Measurements from ENCODE around the gene PRKAR1B. TPM values are rescaled to one million over a fixed set of nuclear protein-coding genes. Genes with fewer than 3 reads are reported as not detected.

Gene PRKAR1B
- polyA plus RNA-seq, 6 donors from 2014 or later = 2.9 to 5.9 (median 4.2) TPM

DNA sequence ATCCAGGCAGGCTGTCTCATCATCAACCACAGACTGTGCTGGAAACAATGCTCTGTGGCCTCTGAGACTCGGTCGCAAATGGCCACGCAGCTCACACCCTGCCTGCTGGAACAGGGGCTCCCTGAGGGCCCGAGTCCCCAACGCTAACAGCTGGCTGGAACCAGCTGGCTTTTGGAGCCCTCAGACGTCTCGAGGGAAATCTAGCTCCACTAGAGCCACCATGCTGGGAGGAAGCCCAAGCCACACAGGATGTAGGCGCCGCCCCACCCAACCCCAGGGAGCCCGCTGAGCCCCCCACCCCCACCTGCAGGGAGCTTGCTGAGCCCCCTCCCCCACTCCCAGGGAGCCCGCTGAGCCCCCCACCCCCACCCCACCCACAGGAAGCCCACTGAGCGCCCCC lies 186.1 kb downstream of the PRKAR1B start:
- Mint-ChIP-seq H3K36me3 (no peaks in the 10 kb centered on the region), H3K27ac (no peak overlapping the region), H3K4me3 (no peak overlapping the region), H3K4me1 (peaks cover 0 to 6% (median 3%) of the 10 kb centered on the region in 3 donors), H3K27me3 (peaks cover 0 to 8% (median 0%) of the 10 kb centered on the region in 3 donors), H3K9me3 (peaks cover 0 to 10% (median 7%) of the 10 kb centered on the region in 7 donors)
- no peak for ATAC-seq (ENCODE audit: low read depth in 2 of 2)
- no peak for DNase-seq

DNA sequence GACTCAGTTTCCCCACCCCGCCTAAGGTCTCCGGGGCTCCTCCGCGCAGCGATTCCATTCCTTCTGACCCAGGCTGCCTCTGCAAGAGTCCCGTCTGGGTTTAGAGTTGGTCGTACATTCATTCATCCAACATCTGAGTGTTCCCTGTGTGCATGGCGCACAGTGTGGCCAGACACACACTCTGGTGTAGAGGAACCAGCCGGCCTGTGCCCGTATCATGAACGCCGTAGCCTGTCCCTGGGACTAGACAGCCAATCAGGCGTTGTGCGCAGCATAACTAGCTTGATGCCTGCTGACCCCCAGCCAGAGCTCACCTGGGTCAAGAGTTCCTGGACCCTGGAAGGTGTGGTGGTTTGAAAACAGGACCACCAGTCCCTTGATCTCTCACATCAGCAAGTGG lies 186.5 kb downstream of the PRKAR1B start:
- H3K4me1 Mint-ChIP-seq = peaks cover 0 to 6% (median 3%) of the 10 kb centered on the region in 3 donors
- peaks cover 0 to 10% (median 6%) of the 10 kb centered on the region in 7 donors for H3K9me3 Mint-ChIP-seq
- ATAC-seq (ENCODE audit: low read depth in 2 of 2) (no peak), DNase-seq (no peak)
- H3K27me3 Mint-ChIP-seq = peaks cover 0 to 8% (median 0%) of the 10 kb centered on the region in 3 donors
- no peak overlapping the region for H3K27ac Mint-ChIP-seq
- H3K4me3 Mint-ChIP-seq = no peak overlapping the region
- no peaks in the 10 kb centered on the region for H3K36me3 Mint-ChIP-seq

DNA sequence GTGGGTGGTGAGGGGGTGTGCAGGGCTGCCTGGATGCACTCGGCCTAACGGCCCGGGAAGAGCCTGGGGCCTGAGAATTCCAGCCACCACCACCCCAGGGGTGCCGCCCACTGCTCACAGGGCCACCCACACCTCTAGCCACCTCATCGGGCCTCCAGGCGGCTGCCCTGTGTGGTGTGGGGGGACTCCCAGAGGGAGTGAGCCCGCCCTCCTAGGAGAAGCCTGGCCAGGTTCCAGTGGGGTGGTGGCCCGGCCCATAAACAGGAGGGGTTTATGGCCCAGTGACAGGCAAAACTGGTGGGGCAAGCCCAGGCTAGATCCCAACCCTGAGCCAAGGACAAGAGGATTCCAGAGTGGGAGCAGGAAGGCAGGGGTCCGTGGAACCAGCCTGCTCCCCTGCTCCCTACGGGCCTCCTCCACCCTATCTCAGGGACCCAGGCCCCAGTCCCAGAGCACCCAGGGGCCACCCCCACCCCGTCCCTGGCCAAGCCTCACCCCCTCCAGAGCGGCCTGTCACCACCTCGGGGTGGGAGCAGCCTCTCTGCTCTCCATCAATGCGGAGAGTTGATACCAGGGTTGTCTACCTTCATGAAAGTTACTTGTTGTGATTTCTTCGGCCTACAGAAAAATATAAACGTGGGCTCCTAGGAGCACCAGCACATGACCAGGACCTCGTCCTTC lies 187.2 kb downstream of the PRKAR1B start:
- Mint-ChIP-seq H3K4me3 (no peak overlapping the region), H3K4me1 (peaks cover 0 to 6% (median 3%) of the 10 kb centered on the region in 3 donors), H3K9me3 (peaks cover 0 to 10% (median 0%) of the 10 kb centered on the region in 7 donors), H3K27me3 (peaks cover 0 to 14% (median 4%) of the 10 kb centered on the region in 3 donors), H3K27ac (no peak overlapping the region), H3K36me3 (no peaks in the 10 kb centered on the region)
- DNase-seq (no peak), ATAC-seq (ENCODE audit: low read depth in 2 of 2) (no peak)

DNA sequence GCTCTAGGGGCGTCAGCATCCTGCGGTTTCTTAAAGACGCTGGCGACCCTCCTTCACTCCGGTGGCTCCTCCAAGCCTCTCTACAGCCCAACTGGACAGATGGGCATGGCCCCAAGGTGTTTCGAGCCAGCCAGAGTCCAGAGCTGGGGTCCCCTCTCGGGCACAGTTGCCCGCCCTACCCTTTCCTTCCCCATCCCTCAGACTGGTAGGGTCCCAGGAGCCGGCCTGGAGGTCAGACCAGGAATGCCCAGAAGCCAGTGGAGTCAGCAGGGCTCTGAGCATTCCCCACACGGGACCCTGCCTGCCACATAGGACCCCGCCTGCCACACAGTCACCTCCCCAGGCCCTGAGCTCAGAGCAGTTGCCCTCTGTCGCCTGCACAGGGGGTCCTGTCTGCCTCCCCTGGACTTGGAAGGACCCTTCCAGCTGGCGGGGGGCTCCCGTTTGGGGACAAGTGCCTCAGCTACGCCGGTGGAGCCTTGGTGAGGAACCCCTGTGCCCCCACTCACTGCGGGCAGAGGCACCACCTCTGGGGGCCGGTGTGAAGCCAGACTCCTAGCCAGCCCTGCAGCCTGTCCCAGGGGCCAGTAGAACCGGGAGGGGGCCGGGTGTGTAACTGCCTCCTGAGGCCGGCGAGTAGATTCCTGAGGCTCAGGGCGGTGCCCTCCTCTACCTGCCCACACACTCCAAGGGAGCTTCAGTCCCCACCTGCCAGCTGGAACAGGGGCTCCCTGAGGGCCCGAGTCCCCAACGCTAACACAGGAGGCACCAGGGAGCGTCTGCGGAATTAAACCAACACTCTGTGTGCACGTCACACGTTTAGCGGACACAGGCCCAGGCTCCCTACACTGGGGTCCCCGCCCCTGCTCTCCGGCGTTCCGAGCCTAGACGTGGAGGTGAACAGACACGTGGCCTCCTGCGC lies 188.1 kb downstream of the PRKAR1B start:
- DNase-seq = no peak
- no peaks in the 10 kb centered on the region for H3K36me3 Mint-ChIP-seq

DNA sequence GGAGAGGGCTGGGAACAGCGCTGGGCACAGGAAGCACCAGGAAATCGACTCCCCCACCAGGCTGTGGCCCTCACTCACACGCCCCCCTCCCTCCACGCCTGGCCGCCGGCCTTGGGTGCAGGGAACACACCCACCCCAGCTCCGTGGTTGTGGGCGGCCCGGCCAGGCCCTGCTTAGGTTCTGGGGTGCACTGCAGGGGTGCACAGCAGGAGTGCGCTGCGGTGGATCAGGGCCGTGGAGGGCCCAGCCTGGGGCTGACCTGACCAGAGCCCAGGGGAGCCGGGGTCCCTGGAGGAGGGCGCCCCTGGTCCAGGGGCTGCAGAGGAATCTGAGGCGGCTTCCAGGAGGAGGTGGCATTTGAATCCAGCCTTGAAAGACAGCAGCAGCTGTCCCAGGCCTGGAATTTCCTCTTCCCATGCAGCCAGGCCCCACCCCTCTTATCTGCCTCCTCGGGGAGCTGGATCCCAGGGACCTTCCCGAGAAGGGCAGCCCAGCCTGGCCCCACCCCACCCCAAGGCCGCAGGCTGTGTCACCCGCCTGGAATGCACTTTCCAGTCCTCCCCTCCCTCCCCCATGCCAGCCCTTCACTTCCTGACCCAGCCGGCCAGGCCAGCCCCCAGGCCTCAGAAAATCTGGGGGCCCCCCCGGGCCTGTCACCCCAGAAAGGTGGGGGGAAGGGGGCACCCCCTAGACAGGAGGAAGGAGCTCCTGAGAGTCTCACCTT lies 189.0 kb downstream of the PRKAR1B start:
- Mint-ChIP-seq H3K27me3 (peaks cover 0 to 24% (median 14%) of the 10 kb centered on the region in 3 donors), H3K36me3 (no peaks in the 10 kb centered on the region), H3K27ac (peak overlapping the region in 1 of 6 donors; percentile 27), H3K4me1 (peaks cover 0 to 6% (median 3%) of the 10 kb centered on the region in 3 donors), H3K9me3 (peaks cover 0 to 10% (median 0%) of the 10 kb centered on the region in 7 donors), H3K4me3 (no peak overlapping the region)
- DNase-seq = no peak
- ATAC-seq (ENCODE audit: low read depth in 2 of 2) = no peak

More for the DNA sequence above, 188.1 kb downstream of the PRKAR1B start:
- peaks cover 0 to 10% (median 0%) of the 10 kb centered on the region in 7 donors for H3K9me3 Mint-ChIP-seq
- ATAC-seq (ENCODE audit: low read depth in 2 of 2) = no peak
- peaks cover 0 to 20% (median 8%) of the 10 kb centered on the region in 3 donors for H3K27me3 Mint-ChIP-seq
- H3K4me3 Mint-ChIP-seq = no peak overlapping the region
- H3K4me1 Mint-ChIP-seq = peaks cover 0 to 6% (median 3%) of the 10 kb centered on the region in 3 donors
- peak overlapping the region in 1 of 6 donors; percentile 28 for H3K27ac Mint-ChIP-seq

DNA sequence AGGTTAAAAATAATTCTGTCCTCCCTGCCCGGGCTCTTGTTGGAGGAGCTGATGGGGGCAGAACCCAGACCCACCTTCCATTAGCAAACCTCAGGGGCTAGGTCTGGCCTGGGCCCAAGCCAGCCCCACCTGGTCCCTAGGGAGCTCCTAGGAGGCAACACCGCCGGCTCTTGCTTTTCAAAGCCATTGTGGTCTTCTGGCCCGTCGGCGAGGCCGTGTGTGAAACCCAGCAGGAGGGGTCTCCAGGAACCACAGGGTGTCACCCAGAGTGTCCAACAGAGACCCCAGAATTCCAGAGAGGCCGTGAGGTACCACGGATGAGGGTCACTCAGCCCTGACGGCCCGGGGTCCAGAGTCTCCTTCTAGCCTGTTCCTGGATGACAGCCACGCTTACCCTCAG lies 190.8 kb downstream of the PRKAR1B start:
- H3K4me3 Mint-ChIP-seq = no peak overlapping the region
- DNase-seq (no peak), ATAC-seq (ENCODE audit: low read depth in 2 of 2) (no peak)
- no peak overlapping the region for H3K27ac Mint-ChIP-seq
- H3K9me3 Mint-ChIP-seq = peaks cover 0 to 4% (median 0%) of the 10 kb centered on the region in 7 donors
- peaks cover 5 to 15% (median 7%) of the 10 kb centered on the region in 3 donors for H3K4me1 Mint-ChIP-seq
- peaks cover 0 to 16% (median 14%) of the 10 kb centered on the region in 3 donors for H3K27me3 Mint-ChIP-seq
- H3K36me3 Mint-ChIP-seq = no peaks in the 10 kb centered on the region

DNA sequence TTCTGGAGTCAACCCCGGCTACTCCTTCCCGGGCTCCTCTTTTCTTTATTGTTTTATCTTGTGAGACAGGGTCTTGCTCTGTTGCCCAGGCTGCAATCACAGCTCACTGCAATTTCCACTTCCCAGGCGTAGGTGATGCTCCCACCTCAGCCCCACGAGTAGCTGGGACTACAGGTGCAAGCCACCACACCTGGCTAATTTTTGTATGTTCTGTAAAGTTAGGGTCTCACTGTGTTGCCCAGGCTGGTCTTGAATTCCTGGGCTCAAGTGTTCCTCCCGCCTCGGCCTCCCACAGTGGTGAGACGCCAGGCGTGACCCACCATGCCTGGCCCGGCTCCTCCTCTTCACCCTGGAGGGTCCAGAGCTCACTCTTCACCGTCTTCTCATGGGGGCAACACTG lies 192.1 kb downstream of the PRKAR1B start:
- Mint-ChIP-seq H3K4me3 (no peak overlapping the region), H3K27me3 (peaks cover 0 to 21% (median 14%) of the 10 kb centered on the region in 3 donors), H3K27ac (peak overlapping the region in 1 of 6 donors; percentile 47), H3K36me3 (no peaks in the 10 kb centered on the region), H3K4me1 (peaks cover 7 to 14% (median 8%) of the 10 kb centered on the region in 3 donors), H3K9me3 (no peaks in the 10 kb centered on the region)
- ATAC-seq (ENCODE audit: low read depth in 2 of 2) = no peak
- no peak for DNase-seq

DNA sequence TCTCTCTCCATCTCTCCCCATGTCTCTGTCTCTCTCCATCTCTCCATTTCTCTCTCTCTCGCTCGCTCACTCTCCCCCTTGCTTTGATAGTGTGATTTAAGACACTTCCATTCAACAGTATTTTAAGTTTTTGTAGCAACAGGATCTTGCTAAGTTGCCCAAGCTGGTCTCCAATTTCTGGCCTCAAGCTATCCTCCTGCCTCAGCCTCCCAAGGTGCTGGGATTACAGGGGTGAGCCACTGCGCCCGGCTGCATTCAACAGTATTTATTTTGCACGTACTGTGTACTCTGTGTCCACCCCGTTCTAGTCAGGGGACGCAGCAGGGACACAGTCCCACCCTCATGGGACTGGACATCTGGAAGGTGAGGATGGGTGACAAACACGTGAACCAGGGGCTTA lies 193.0 kb downstream of the PRKAR1B start:
- Mint-ChIP-seq H3K36me3 (no peaks in the 10 kb centered on the region), H3K4me1 (peaks cover 7 to 14% (median 8%) of the 10 kb centered on the region in 3 donors), H3K27ac (no peak overlapping the region), H3K27me3 (peaks cover 0 to 22% (median 14%) of the 10 kb centered on the region in 3 donors), H3K4me3 (no peak overlapping the region), H3K9me3 (no peaks in the 10 kb centered on the region)
- ATAC-seq (ENCODE audit: low read depth in 2 of 2) (no peak), DNase-seq (no peak)

DNA sequence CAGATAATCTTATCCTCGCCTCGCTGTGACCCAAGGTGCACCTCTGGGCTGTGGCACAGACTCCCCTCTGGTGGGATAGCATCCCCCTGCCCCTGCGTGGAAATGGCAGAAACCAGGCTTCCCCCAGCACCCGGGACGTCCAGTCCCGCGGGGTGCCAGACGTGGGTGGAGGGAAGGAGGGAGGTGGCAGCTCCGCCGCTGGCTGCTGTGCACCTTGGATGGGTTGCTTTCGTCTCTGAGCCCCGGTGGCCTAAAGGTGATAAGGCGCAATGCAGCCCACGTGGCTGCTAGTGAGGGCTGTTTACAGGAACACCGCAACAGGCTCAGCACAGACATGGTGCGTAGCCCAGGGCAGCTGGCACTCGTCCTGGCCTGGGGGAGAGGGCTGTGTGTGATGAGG lies 193.8 kb downstream of the PRKAR1B start:
- Mint-ChIP-seq H3K27me3 (peaks cover 0 to 22% (median 14%) of the 10 kb centered on the region in 3 donors), H3K4me3 (no peak overlapping the region), H3K9me3 (no peaks in the 10 kb centered on the region), H3K36me3 (no peaks in the 10 kb centered on the region), H3K27ac (no peak overlapping the region), H3K4me1 (peaks cover 7 to 14% (median 8%) of the 10 kb centered on the region in 3 donors)
- no peak for ATAC-seq (ENCODE audit: low read depth in 2 of 2)
- DNase-seq = no peak

DNA sequence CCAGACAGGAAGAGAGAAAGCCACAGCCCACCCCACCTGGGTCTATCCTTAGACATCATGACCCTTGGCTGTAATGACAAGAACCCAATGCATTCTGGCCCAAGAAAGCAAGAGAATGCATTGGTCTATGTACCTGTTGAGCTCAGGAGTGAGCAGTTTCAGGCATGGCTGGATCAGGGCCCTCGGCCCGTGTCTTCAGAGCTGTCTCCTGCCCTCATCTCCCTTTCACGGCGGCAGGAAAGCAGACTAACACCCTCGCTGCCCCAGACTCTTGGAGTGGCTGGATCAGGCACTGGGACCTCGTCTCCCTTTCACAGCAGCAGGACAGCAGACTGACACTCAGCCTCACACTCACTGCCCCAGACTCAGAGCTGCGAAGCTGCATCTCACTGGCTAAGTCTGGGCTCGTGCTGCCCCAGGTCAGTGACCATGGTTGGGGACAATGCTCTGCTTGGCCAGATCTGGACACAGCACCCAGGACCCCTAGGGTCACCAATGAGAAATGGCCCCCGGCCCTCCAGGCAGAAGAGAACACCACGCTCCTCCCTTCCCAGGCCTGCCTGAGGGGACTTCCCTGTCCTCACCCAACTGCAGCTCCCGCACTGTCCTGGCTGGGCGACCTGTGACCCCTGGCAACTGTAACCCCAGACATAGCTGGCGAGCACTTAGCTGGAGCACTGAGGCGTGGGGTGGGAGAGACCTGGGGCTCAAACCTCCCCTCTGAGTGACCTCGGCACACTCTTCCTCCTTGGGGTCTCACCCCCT lies 194.5 kb downstream of the PRKAR1B start:
- H3K27me3 Mint-ChIP-seq = peaks cover 0 to 22% (median 14%) of the 10 kb centered on the region in 3 donors
- ATAC-seq (ENCODE audit: low read depth in 2 of 2) (no peak), DNase-seq (no peak)
- H3K36me3 Mint-ChIP-seq = no peaks in the 10 kb centered on the region
- peak overlapping the region in 1 of 6 donors; percentile 8 for H3K27ac Mint-ChIP-seq
- no peak overlapping the region for H3K4me3 Mint-ChIP-seq
- no peaks in the 10 kb centered on the region for H3K9me3 Mint-ChIP-seq
- peaks cover 7 to 14% (median 8%) of the 10 kb centered on the region in 3 donors for H3K4me1 Mint-ChIP-seq

DNA sequence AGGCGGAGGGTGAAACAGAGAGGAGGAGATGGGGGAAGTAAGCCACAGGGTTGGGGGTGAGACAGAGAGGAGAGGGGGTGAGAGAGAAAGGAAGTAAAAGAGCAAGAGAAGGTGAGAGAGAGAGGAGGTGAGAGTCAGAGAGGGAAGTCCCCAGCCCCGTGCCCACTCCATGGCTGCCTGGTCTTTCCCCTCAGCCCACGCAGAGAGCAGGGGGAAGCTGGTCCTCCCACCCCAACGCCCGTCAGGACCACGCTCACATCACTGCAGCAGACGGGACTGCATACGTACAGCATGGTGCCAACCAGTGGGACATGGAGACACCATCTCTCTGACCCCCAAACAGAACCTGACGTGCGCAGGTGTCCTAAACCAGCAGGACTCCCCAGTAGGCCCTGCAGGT lies 195.3 kb downstream of the PRKAR1B start:
- H3K4me1 Mint-ChIP-seq = peaks cover 7 to 14% (median 8%) of the 10 kb centered on the region in 3 donors
- no peaks in the 10 kb centered on the region for H3K36me3 Mint-ChIP-seq
- H3K27ac Mint-ChIP-seq = peak overlapping the region in 2 of 6 donors; percentile 14 to 30
- peak overlapping the region in 1 of 8 donors; percentile 62 for H3K4me3 Mint-ChIP-seq
- peaks cover 0 to 22% (median 14%) of the 10 kb centered on the region in 3 donors for H3K27me3 Mint-ChIP-seq
- no peaks in the 10 kb centered on the region for H3K9me3 Mint-ChIP-seq
- ATAC-seq (ENCODE audit: low read depth in 2 of 2) (peak; percentile 68 to 70), DNase-seq (no peak)

DNA sequence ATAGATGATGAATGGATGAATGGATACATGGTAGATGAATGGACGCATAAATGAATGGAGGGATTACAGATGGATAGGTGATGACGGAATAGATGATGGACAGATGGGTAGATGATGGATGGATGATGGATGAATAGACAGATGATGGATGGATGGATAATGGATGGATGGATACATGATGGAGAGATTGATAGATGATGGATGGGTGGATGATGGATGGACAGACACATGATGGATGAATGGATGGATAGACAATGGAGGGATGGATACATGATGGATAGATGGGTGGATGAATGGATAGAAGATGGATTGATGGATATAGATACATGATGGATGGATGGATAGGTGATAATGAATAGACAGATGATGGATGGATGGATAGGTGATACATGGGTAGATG lies 198.6 kb downstream of the PRKAR1B start:
- DNase-seq (no peak), ATAC-seq (ENCODE audit: low read depth in 2 of 2) (no peak)
- Mint-ChIP-seq H3K27ac (no peak overlapping the region), H3K9me3 (no peaks in the 10 kb centered on the region), H3K4me1 (peaks cover 7 to 16% (median 8%) of the 10 kb centered on the region in 3 donors), H3K27me3 (peaks cover 0 to 12% (median 0%) of the 10 kb centered on the region in 3 donors), H3K36me3 (no peaks in the 10 kb centered on the region), H3K4me3 (no peak overlapping the region)

Data from naive B cell (primary cell).